NCI-H128 (cell line): ENCODE measurements around the gene ING5.
"Not testable (repeated sequence)": the region's sequence is repeated elsewhere in the genome, so short reads cannot be mapped to it uniquely, and the experiment has no call there.

ENCODE experiments used
- DNase-seq: peaks from one replicate; lab custom pipeline; 2025; ENCODE audit not compliant: unreplicated experiment; lab: John Stamatoyannopoulos, UW

The ING5 gene

GRCh38 chr2:241736111-241736510 is 34.3 kb downstream of the ING5 start:
- no peak for DNase-seq

GRCh38 chr2:241738040-241738686 is 36.3 kb downstream of the ING5 start:
- no peak for DNase-seq

GRCh38 chr2:241739177-241739576 is 37.3 kb downstream of the ING5 start:
- DNase-seq: no peak

- no peak for DNase-seq
These were observed 37.8 kb downstream of the ING5 start for GRCh38 chr2:241739651-241740050.

- DNase-seq: no peak
These were observed 39.2 kb downstream of the ING5 start for GRCh38 chr2:241741016-241741415.

GRCh38 chr2:241742320-241742939 is 40.6 kb downstream of the ING5 start:
- no peak for DNase-seq

GRCh38 chr2:241743008-241743407 is 41.2 kb downstream of the ING5 start:
- DNase-seq: not testable (repeated sequence)

GRCh38 chr2:241743620-241744019 is 41.8 kb downstream of the ING5 start:
- DNase-seq: no peak

- no peak for DNase-seq
These were observed 42.4 kb downstream of the ING5 start for GRCh38 chr2:241744028-241744754.

GRCh38 chr2:241745276-241745675 is 43.4 kb downstream of the ING5 start:
- DNase-seq: no peak

GRCh38 chr2:241746084-241746483 is 44.2 kb downstream of the ING5 start:
- DNase-seq: no peak

- no peak for DNase-seq
These were observed 46.8 kb downstream of the ING5 start for GRCh38 chr2:241748468-241749256.

GRCh38 chr2:241750076-241750840 is 48.4 kb downstream of the ING5 start:
- no peak for DNase-seq

GRCh38 chr2:241751152-241751551 is 49.3 kb downstream of the ING5 start:
- DNase-seq: no peak

- DNase-seq: no peak
These were observed 49.9 kb downstream of the ING5 start for GRCh38 chr2:241751776-241752175.

- DNase-seq: no peak
These were observed 50.4 kb downstream of the ING5 start for GRCh38 chr2:241752253-241752652.

- DNase-seq: no peak
These were observed 50.9 kb downstream of the ING5 start for GRCh38 chr2:241752689-241753276.

- DNase-seq: no peak
These were observed 51.7 kb downstream of the ING5 start for GRCh38 chr2:241753493-241753892.

- DNase-seq: no peak
These were observed 52.2 kb downstream of the ING5 start for GRCh38 chr2:241754042-241754441.

GRCh38 chr2:241755166-241755565 is 53.3 kb downstream of the ING5 start:
- DNase-seq: no peak
